B cell (primary cell): ENCODE data around the gene NDOR1. TPM values are rescaled to one million over a fixed set of nuclear protein-coding genes. Genes with fewer than 3 reads are reported as not detected.
A peak's percentile ranks its signal among the peaks of the same experiment; 100 is the strongest.

Experiments
- ATAC-seq: fragments of 200-7000 bp; cut with Tn5 transposase; one replicate; pipeline ENCODE4 v1.10.0; 2021; ENCODE audit warnings: low read depth, mild to moderate bottlenecking, moderate number of reproducible peaks, moderate library complexity
- CTCF ChIA-PET: fragments of 350-600 bp; sonication (Branson Sonifier 250); formaldehyde crosslinking; loops from one replicate; lab custom pipeline; 2021; ENCODE audit warnings: antibody characterized with exemption, inconsistent platforms; lab: Charles Lee
- POLR2A ChIA-PET: fragments of 350-600 bp; sonication (Branson Sonifier 250); formaldehyde crosslinking; loops from one replicate; lab custom pipeline; 2021; ENCODE audit warnings: antibody characterized with exemption; lab: Charles Lee
- DNase-seq: peaks from one replicate; pipeline ENCODE4 v3.0.0; 2013
- H2AFZ ChIP-seq: 2 replicates; pipeline ENCODE4 v1.6.1; 2012; ENCODE audit warnings: mild to moderate bottlenecking, low read depth, low read length; ENCODE audit not compliant: insufficient read depth, poor library complexity, severe bottlenecking
- H3K27ac ChIP-seq, 2 donors: 1 replicate in 1 of 2; 2 replicates in 1 of 2; pipeline ENCODE4 v1.5.1; 2012 to 2013; ENCODE audit warnings: low read length in 2 of 2, mild to moderate bottlenecking in 2 of 2, moderate library complexity in 1 of 2
- H3K27me3 ChIP-seq, 4 experiments: fragments of 200-600 bp in 1 of 4; sonication (generic) in 1 of 4; replicated peaks in 1 of 4; 1 replicate in 2 of 4; 2 replicates in 2 of 4; pipeline versions ENCODE4 v1.6.1 to v1.7.0; 2013 to 2016; ENCODE audit warnings: low read length in 3 of 4, mild to moderate bottlenecking in 2 of 4, mixed read lengths in 1 of 4, moderate library complexity in 1 of 4; ENCODE audit not compliant: insufficient read depth in 4 of 4, control insufficient read depth in 3 of 4; ENCODE audit errors: control extremely low read depth in 1 of 4
- H3K36me3 ChIP-seq, 2 experiments: replicated peaks in 1 of 2; 1 replicate in 1 of 2; 2 replicates in 1 of 2; pipeline versions ENCODE4 v1.6.1 to v1.7.1; 2013; ENCODE audit warnings: low read length in 1 of 2; ENCODE audit not compliant: insufficient read depth in 2 of 2, control insufficient read depth in 1 of 2; ENCODE audit errors: control extremely low read depth in 1 of 2, extremely low read depth in 1 of 2
- H3K4me1 ChIP-seq, 2 donors: fragments of 200-600 bp in 1 of 2; sonication (generic) in 1 of 2; 1 replicate in 1 of 2; 2 replicates in 1 of 2; pipeline versions ENCODE4 v1.5.1 to v1.6.1; 2013 to 2017; ENCODE audit warnings: low read length in 2 of 2; ENCODE audit not compliant: control insufficient read depth in 2 of 2, insufficient read depth in 2 of 2
- H3K4me2 ChIP-seq: replicated peaks from 2 replicates; pipeline ENCODE3; 2012; ENCODE audit warnings: mild to moderate bottlenecking, low read depth, low read length; ENCODE audit not compliant: poor library complexity, severe bottlenecking
- H3K4me3 ChIP-seq, 5 experiments: fragments of 200-600 bp in 1 of 5; sonication (generic) in 1 of 5; 1 replicate in 3 of 5; 2 replicates in 2 of 5; pipeline versions ENCODE4 v1.5.1 to v1.7.0; 2011 to 2016; ENCODE audit warnings: low read length in 4 of 5, mild to moderate bottlenecking in 4 of 5, low read depth in 2 of 5, control low read depth in 1 of 5, moderate library complexity in 1 of 5; ENCODE audit not compliant: insufficient read depth in 1 of 5; ENCODE audit errors: control extremely low read depth in 1 of 5, extremely low read depth in 1 of 5
- H3K79me2 ChIP-seq: fragments of 200-600 bp; sonication (generic); one replicate; pipeline ENCODE4 v1.6.0; 2016; ENCODE audit warnings: low read length; ENCODE audit not compliant: control insufficient read depth, insufficient read depth
- H3K9ac ChIP-seq: fragments of 200-600 bp; sonication (generic); 2 replicates; pipeline ENCODE4 v1.6.1; 2017; ENCODE audit warnings: mild to moderate bottlenecking, low read length, moderate library complexity
- H3K9me3 ChIP-seq, 3 donors: one replicate each; pipeline versions ENCODE4 v1.6.1 to v1.7.1; 2013; ENCODE audit warnings: low read length in 2 of 3; ENCODE audit not compliant: control insufficient read depth in 2 of 3, insufficient read depth in 1 of 3; ENCODE audit errors: control extremely low read depth in 1 of 3
- H4K20me1 ChIP-seq: 2 replicates; pipeline ENCODE4 v1.6.0; 2012; ENCODE audit warnings: mild to moderate bottlenecking, low read length; ENCODE audit not compliant: insufficient read depth, control insufficient read depth, poor library complexity, severe bottlenecking
- H3K27ac Mint-ChIP-seq: one replicate; pipeline ENCODE4 v1.8.0; 2021; ENCODE audit warnings: mixed read lengths
- H3K27me3 Mint-ChIP-seq: one replicate; pipeline ENCODE4 v1.8.0; 2021; ENCODE audit warnings: mixed read lengths
- H3K4me1 Mint-ChIP-seq: one replicate; pipeline ENCODE4 v1.8.0; 2021; ENCODE audit warnings: mixed read lengths
- H3K4me3 Mint-ChIP-seq: one replicate; pipeline ENCODE4 v1.8.0; 2021; ENCODE audit warnings: mixed read lengths
- H3K9me3 Mint-ChIP-seq: one replicate; pipeline ENCODE4 v1.8.0; 2022; ENCODE audit warnings: mixed read lengths; ENCODE audit not compliant: insufficient read depth
- EZH2 ChIP-seq: IDR thresholded peaks from 2 replicates; pipeline ENCODE4 v1.6.1; 2012; ENCODE audit warnings: borderline replicate concordance, low read depth, mild to moderate bottlenecking, moderate library complexity, low read length; ENCODE audit not compliant: insufficient read depth, poor library complexity, severe bottlenecking
- WGBS: methylation state at CpG from one replicate; pipeline ENCODE4 v1.1.5; 2013; ENCODE audit warnings: missing lambda C conversion rate; ENCODE audit not compliant: insufficient coverage; 5-methylcytosine and 5-hydroxymethylcytosine counted together
- intact Hi-C: fragments of 100-400 bp; cut with micrococcal nuclease; formaldehyde crosslinking; loops from one replicate; pipeline ENCODE4 v1.10.0; 2022
- polyA plus RNA-seq: library from polyadenylated mRNA; depleted of rRNA; stranded (reverse); fragments of >200 nt; gene quantifications from 2 replicates; pipeline ENCODE4 v1.2.3, GENCODE V29; 2012
- total RNA-seq, 2 donors: library from RNA; stranded (reverse); fragments of 120-200 nt in 1 of 2; gene quantifications; 1 replicate in 1 of 2; 2 replicates in 1 of 2; pipeline versions ENCODE4 v1.2.3 to v1.2.4, GENCODE V29; 2013 to 2022
- TF ChIP-seq, protein P1 (sequence below): fragments of 200-600 bp; IDR thresholded peaks from one replicate; pipeline ENCODE4 v1.8.0; 2022; ENCODE audit warnings: antibody characterized with exemption, mild to moderate bottlenecking

Gene NDOR1
- total and polyA plus RNA-seq, 2 donors (not counting 1 experiment from before 2014, with no cell fraction given), result 36.4 to 40.9 TPM

DNA sequence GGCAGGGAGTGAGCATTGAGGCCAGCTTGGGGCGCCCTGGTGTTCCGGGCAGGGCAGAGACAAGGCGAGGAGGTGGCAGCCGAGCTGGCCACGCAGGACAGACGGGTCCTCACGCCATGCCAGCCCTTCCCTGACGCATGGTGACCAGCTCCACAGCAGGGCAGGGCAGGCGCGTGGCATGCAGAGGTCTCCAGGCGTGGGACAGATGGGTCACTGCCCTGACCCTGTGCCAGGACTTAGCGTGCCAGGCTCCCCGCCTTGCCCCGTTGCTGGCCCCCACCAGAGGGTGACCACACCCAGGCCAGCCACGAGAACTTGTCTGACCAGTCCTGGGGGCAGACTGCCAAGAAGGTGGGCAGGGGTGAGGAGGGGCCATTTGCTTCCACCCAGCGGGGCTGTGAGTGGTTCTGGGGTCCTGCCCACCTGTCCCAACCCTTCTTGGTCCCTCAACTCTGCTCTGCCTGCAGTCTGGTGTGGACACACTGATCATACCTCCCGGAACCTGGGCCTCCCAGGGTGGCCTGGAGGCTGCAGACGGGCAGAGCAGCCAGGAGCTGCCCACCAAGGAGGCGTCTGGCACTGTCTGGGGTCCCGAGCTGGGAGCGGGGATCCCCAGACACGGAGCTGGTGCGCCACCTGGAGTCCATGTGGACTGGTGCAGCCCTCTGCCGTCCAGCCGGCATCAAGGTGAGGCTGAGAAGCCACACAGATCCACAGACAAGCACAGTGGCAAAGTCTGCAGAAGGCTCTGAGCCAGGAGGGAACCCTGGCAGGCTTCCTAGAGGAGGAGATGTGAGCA lies 21.8 kb downstream of the NDOR1 start, which contains the start of gene RNF224:
Gene RNF224 (plus strand): TSS at position 449 of the 799 bp plus-strand sequence. CDS start 834 bp downstream, outside the sequence.
- Histone ChIP-seq H3K27ac (no peak within 1 kb of the TSS), H3K4me2 (peak within 1 kb of the TSS; percentile 16), H3K36me3 (no peaks in the 10 kb centered on the region), H3K9ac (no peak within 1 kb of the TSS), H3K4me3 (no peak within 1 kb of the TSS), H2AFZ (peak within 1 kb of the TSS; percentile 40), H3K4me1 (peaks cover 13 to 28% of the 10 kb centered on the region in 2 donors), H3K27me3 (peaks cover 0 to 35% (median 2%) of the 10 kb centered on the region in 4 experiments), H3K79me2 (no peaks in the 10 kb centered on the region), H3K9me3 (no peaks in the 10 kb centered on the region), H4K20me1 (no peaks in the 10 kb centered on the region)
- ATAC-seq (peak; percentile 32), DNase-seq (peak; percentile 89)
- Mint-ChIP-seq H3K4me3 (no peak within 1 kb of the TSS), H3K27ac (no peak within 1 kb of the TSS), H3K9me3 (no peaks in the 10 kb centered on the region), H3K27me3 (peaks cover 4% of the 10 kb centered on the region), H3K4me1 (peaks cover 14% of the 10 kb centered on the region)
- TF ChIP-seq, protein P1, sequence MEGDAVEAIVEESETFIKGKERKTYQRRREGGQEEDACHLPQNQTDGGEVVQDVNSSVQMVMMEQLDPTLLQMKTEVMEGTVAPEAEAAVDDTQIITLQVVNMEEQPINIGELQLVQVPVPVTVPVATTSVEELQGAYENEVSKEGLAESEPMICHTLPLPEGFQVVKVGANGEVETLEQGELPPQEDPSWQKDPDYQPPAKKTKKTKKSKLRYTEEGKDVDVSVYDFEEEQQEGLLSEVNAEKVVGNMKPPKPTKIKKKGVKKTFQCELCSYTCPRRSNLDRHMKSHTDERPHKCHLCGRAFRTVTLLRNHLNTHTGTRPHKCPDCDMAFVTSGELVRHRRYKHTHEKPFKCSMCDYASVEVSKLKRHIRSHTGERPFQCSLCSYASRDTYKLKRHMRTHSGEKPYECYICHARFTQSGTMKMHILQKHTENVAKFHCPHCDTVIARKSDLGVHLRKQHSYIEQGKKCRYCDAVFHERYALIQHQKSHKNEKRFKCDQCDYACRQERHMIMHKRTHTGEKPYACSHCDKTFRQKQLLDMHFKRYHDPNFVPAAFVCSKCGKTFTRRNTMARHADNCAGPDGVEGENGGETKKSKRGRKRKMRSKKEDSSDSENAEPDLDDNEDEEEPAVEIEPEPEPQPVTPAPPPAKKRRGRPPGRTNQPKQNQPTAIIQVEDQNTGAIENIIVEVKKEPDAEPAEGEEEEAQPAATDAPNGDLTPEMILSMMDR, result peak; percentile 82
- TF ChIP-seq EZH2, result no peak
- ChIA-PET CTCF (interaction anchor here (0.5 to 7.0 kb wide), 24 partner anchors 11 to 440 kb away, joined by 3 to 76 read pairs (median 5); partner anchors contain the start of genes ANAPC2, DPP7, MAN1B1 and NPDC1), POLR2A (interaction anchor here (0.7 to 1.0 kb wide), 3 partner anchors 14 to 181 kb away, joined by 3 to 5 read pairs (median 3); partner anchors contain the start of genes SAPCD2 and TUBB4B)
- intact Hi-C loops, result loop anchor here (1.0 kb wide), 2 partner anchors 39 to 109 kb away; partner anchors contain the start of genes ANAPC2 and SSNA1
- WGBS, result 47% methylated on average over 24 of the region's 25 CpGs
